ENCODE measurements around the gene OR2H1.

GRCh38 chr6:29419516-29419915 lies 37.4 kb upstream of the OR2H1 start:
- TF ChIP-seq CTCF (IDR thresholded peaks at IDR 0.05; ENCODE audit: poor library complexity, severe bottlenecking) (no peak), EP300 (conservative IDR thresholded peaks at IDR 0.05; ENCODE audit: poor library complexity, severe bottlenecking) (no peak), EZH2 (IDR thresholded peaks at IDR 0.05; ENCODE audit: borderline replicate concordance, insufficient read depth, low read length, poor library complexity, severe bottlenecking) (no peak), REST (IDR thresholded peaks at IDR 0.05; ENCODE audit: borderline replicate concordance) (no peak), RAD21 (conservative IDR thresholded peaks at IDR 0.05) (no peak), POLR2AphosphoS5 (IDR thresholded peaks at IDR 0.05) (no peak), SMC3 (conservative IDR thresholded peaks at IDR 0.05; ENCODE audit: poor library complexity) (no peak), MXI1 (conservative IDR thresholded peaks at IDR 0.05; ENCODE audit: poor library complexity, severe bottlenecking) (no peak), TAF1 (IDR thresholded peaks at IDR 0.05; ENCODE audit: low read depth) (no peak)
